ENCODE data around the gene LRRN1. TPM values are rescaled to one million over a fixed set of nuclear protein-coding genes. Genes with fewer than 3 reads are reported as not detected.

LRRN1 gene
- polyA plus RNA-seq, 1 donor from 2014 or later = 24.5 TPM

GRCh38 chr3:3772338-3772737 is 26.9 kb upstream of the LRRN1 start:
- Histone ChIP-seq H4K20me1 (ENCODE audit: insufficient read depth) (no peaks in the 10 kb centered on the region), H3K9me2 (ENCODE audit: insufficient read depth, low read length) (no peaks in the 10 kb centered on the region), H3K9ac (ENCODE audit: low read length) (no peak overlapping the region), H3K27me3 (ENCODE audit: insufficient read depth, low read depth, low read length) (no peaks in the 10 kb centered on the region), H3K9me3 (ENCODE audit: low read length) (peaks cover 8% of the 10 kb centered on the region), H3K27ac (ENCODE audit: low read length) (no peak overlapping the region), H2AFZ (ENCODE audit: low read depth, low read length) (no peak overlapping the region), H3K36me3 (ENCODE audit: insufficient read depth, low read length) (no peaks in the 10 kb centered on the region), H3K4me3 (ENCODE audit: low read length) (no peak overlapping the region), H3K4me2 (ENCODE audit: low read length) (no peak overlapping the region), H3F3A (ENCODE audit: insufficient read depth, low read length, poor library complexity, severe bottlenecking) (no peaks in the 10 kb centered on the region), H3K79me2 (replicated peaks; ENCODE audit: insufficient read depth, low read length) (no peaks in the 10 kb centered on the region)
- no peak for TF ChIP-seq MXI1 (conservative IDR thresholded peaks at IDR 0.05; ENCODE audit: poor library complexity, severe bottlenecking)
- no peak for TF ChIP-seq EP300 (conservative IDR thresholded peaks at IDR 0.05; ENCODE audit: poor library complexity, severe bottlenecking)
- TF ChIP-seq CTCF (IDR thresholded peaks at IDR 0.05; ENCODE audit: poor library complexity, severe bottlenecking) = no peak
- TF ChIP-seq RAD21 (conservative IDR thresholded peaks at IDR 0.05) = no peak

- TF ChIP-seq POLR2AphosphoS5 (IDR thresholded peaks at IDR 0.05) (no peak), MXI1 (conservative IDR thresholded peaks at IDR 0.05; ENCODE audit: poor library complexity, severe bottlenecking) (no peak), SMC3 (conservative IDR thresholded peaks at IDR 0.05; ENCODE audit: poor library complexity) (no peak), CTCF (IDR thresholded peaks at IDR 0.05; ENCODE audit: poor library complexity, severe bottlenecking) (no peak), RAD21 (conservative IDR thresholded peaks at IDR 0.05) (no peak), REST (IDR thresholded peaks at IDR 0.05; ENCODE audit: borderline replicate concordance) (no peak), EZH2 (IDR thresholded peaks at IDR 0.05; ENCODE audit: borderline replicate concordance, insufficient read depth, low read length, poor library complexity, severe bottlenecking) (no peak), TAF1 (IDR thresholded peaks at IDR 0.05; ENCODE audit: low read depth) (no peak), EP300 (conservative IDR thresholded peaks at IDR 0.05; ENCODE audit: poor library complexity, severe bottlenecking) (no peak)
- H3K9me3 ChIP-seq (ENCODE audit: low read length) = peaks cover 8% of the 10 kb centered on the region
Measured at GRCh38 chr3:3772920-3773319, 26.3 kb upstream of the LRRN1 start.

More at GRCh38 chr3:3772920-3773319, 26.3 kb upstream of the LRRN1 start:
- H3K9me2 ChIP-seq (ENCODE audit: insufficient read depth, low read length) = no peaks in the 10 kb centered on the region
- H4K20me1 ChIP-seq (ENCODE audit: insufficient read depth) = no peaks in the 10 kb centered on the region
- no peak overlapping the region for H3K9ac ChIP-seq (ENCODE audit: low read length)
- H2AFZ ChIP-seq (ENCODE audit: low read depth, low read length) = no peak overlapping the region
- H3K27me3 ChIP-seq (ENCODE audit: insufficient read depth, low read depth, low read length) = no peaks in the 10 kb centered on the region
- no peaks in the 10 kb centered on the region for H3K36me3 ChIP-seq (ENCODE audit: insufficient read depth, low read length)
- H3K4me3 ChIP-seq (ENCODE audit: low read length) = no peak overlapping the region
- H3K79me2 ChIP-seq (replicated peaks; ENCODE audit: insufficient read depth, low read length) = no peaks in the 10 kb centered on the region
- no peaks in the 10 kb centered on the region for H3F3A ChIP-seq (ENCODE audit: insufficient read depth, low read length, poor library complexity, severe bottlenecking)
- no peak overlapping the region for H3K4me2 ChIP-seq (ENCODE audit: low read length)
- no peak overlapping the region for H3K27ac ChIP-seq (ENCODE audit: low read length)

Data from neural cell (in vitro differentiated cells).